Endothelial cell (in vitro differentiated cells): ENCODE measurements around the gene SH3BGR. TPM values are rescaled to one million over a fixed set of nuclear protein-coding genes. Genes with fewer than 3 reads are reported as not detected.

Source experiments
- DNase-seq: peaks from one replicate; pipeline ENCODE4 v3.0.0; 2021; ENCODE audit warnings: low spot score
- H3K27ac Mint-ChIP-seq: one replicate; pipeline ENCODE4 v1.8.0; 2021; ENCODE audit warnings: mixed read lengths, inconsistent platforms; ENCODE audit not compliant: unreplicated experiment
- H3K27me3 Mint-ChIP-seq: one replicate; pipeline ENCODE4 v1.8.0; 2021; ENCODE audit warnings: mild to moderate bottlenecking, moderate library complexity, mixed read lengths, inconsistent platforms; ENCODE audit not compliant: unreplicated experiment
- H3K36me3 Mint-ChIP-seq: one replicate; pipeline ENCODE4 v1.8.0; 2021; ENCODE audit warnings: mild to moderate bottlenecking, low read depth, mixed read lengths, inconsistent platforms; ENCODE audit not compliant: unreplicated experiment
- H3K4me1 Mint-ChIP-seq: one replicate; pipeline ENCODE4 v1.8.0; 2021; ENCODE audit warnings: mild to moderate bottlenecking, mixed read lengths, inconsistent platforms; ENCODE audit not compliant: unreplicated experiment
- H3K4me3 Mint-ChIP-seq: one replicate; pipeline ENCODE4 v1.8.0; 2021; ENCODE audit warnings: mild to moderate bottlenecking, mixed read lengths, inconsistent platforms; ENCODE audit not compliant: unreplicated experiment
- H3K9me3 Mint-ChIP-seq: one replicate; pipeline ENCODE4 v1.8.0; 2021; ENCODE audit warnings: mixed read lengths, inconsistent platforms; ENCODE audit not compliant: unreplicated experiment
- total RNA-seq: library from RNA; stranded (reverse); fragmentation: NEBNext Ultra II Directional; extraction: Animal tissue kit (Norgen Biotek cat#: 25700); gene quantifications from one replicate; pipeline ENCODE4 v1.2.1, GENCODE V29; 2021; ENCODE audit not compliant: unreplicated experiment
- TF ChIP-seq, protein P1 (sequence below): fragments of 200-600 bp; sonication (generic); IDR thresholded peaks from one replicate; pipeline ENCODE4 v1.5.0; 2021; ENCODE audit warnings: antibody characterized with exemption; ENCODE audit not compliant: unreplicated experiment

The SH3BGR gene
- total RNA-seq, 1 donor from 2014 or later = 3.4 TPM

DNA sequence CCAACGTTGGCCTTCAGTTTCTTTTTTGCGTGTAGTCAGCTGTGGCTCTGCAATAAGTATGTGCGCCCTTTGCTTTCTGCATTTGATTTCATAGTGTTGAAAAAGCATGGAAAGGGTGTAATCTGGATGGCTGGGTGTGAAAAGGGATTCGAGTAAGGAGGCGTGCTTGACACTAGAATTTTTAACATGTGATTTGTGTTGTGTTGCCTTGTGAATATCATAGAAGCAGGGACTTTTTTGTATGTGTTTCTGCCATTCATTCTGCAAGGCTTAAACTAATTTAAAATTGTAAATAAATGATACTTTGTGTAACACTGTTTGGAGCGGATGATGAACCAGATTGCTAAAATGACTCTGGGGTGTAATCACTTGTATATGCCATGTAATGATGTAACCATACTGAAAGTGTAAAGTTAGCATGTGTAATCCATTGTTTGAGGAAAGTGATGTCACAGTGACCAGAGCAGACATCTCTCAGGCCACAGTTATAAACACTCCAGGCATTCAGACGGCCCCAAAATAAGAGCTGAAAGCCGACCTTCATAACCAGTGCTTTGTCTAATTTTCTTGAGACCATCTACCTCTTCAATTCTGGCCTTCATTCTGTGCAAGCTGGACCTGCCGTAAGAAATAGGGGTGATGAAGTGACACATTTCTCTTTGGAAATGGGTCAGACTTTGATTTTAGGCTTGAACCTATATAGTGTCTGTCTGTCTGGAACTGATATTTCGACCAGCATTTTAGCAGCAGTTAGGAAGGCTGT lies 618 bp downstream of the SH3BGR start:
- H3K36me3 Mint-ChIP-seq = no peaks in the 10 kb centered on the region
- TF ChIP-seq, protein P1, sequence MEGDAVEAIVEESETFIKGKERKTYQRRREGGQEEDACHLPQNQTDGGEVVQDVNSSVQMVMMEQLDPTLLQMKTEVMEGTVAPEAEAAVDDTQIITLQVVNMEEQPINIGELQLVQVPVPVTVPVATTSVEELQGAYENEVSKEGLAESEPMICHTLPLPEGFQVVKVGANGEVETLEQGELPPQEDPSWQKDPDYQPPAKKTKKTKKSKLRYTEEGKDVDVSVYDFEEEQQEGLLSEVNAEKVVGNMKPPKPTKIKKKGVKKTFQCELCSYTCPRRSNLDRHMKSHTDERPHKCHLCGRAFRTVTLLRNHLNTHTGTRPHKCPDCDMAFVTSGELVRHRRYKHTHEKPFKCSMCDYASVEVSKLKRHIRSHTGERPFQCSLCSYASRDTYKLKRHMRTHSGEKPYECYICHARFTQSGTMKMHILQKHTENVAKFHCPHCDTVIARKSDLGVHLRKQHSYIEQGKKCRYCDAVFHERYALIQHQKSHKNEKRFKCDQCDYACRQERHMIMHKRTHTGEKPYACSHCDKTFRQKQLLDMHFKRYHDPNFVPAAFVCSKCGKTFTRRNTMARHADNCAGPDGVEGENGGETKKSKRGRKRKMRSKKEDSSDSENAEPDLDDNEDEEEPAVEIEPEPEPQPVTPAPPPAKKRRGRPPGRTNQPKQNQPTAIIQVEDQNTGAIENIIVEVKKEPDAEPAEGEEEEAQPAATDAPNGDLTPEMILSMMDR = no peak
- peaks cover 3% of the 10 kb centered on the region for H3K4me1 Mint-ChIP-seq
- H3K9me3 Mint-ChIP-seq = no peaks in the 10 kb centered on the region
- DNase-seq = no peak
- no peak overlapping the region for H3K27ac Mint-ChIP-seq
- H3K27me3 Mint-ChIP-seq = peaks cover 2% of the 10 kb centered on the region
- peak overlapping the region; percentile 33 for H3K4me3 Mint-ChIP-seq

GRCh38 chr21:39452970-39453342 lies 1.2 kb downstream of the SH3BGR start:
- Mint-ChIP-seq H3K36me3 (no peaks in the 10 kb centered on the region), H3K9me3 (no peaks in the 10 kb centered on the region), H3K27ac (no peak overlapping the region), H3K4me1 (peaks cover 3% of the 10 kb centered on the region), H3K4me3 (no peak overlapping the region), H3K27me3 (peaks cover 2% of the 10 kb centered on the region)
- DNase-seq = no peak
- TF ChIP-seq, protein P1 = no peak

DNA sequence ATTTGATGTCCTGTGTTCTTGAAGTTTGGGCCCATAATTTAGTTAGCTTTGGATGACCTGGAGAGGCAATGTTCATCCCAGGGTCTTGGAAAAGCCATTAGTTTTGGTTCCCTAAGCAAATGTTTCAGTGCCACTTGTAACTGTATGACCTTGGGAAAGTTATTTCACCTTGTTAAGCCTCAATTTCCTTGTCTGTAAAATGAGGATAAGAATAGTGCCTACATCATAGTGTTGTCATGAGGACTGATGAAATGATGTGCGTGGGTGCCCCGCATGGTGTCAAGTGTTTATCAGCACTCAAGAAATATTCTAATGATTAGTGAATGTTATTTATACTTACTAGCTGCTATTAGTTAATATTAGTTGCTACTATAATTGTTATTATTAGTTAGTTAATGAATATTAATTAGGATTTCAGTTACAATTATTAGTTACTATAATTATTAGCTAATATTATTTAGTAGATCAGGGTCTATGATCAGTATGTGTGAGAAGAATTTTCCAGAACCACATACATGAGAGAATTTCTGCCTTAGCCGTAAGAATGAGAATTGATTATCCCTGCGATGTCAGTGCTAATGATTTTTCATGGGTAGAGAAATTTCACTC lies 1.9 kb downstream of the SH3BGR start:
- Mint-ChIP-seq H3K4me3 (no peak overlapping the region), H3K36me3 (no peaks in the 10 kb centered on the region), H3K27ac (no peak overlapping the region), H3K27me3 (peaks cover 2% of the 10 kb centered on the region), H3K4me1 (peaks cover 3% of the 10 kb centered on the region), H3K9me3 (no peaks in the 10 kb centered on the region)
- no peak for DNase-seq
- TF ChIP-seq, protein P1 = no peak

- peaks cover 3% of the 10 kb centered on the region for H3K4me1 Mint-ChIP-seq
- no peaks in the 10 kb centered on the region for H3K9me3 Mint-ChIP-seq
- DNase-seq = no peak
- no peak overlapping the region for H3K27ac Mint-ChIP-seq
- peaks cover 2% of the 10 kb centered on the region for H3K27me3 Mint-ChIP-seq
- TF ChIP-seq, protein P1 = no peak
- no peak overlapping the region for H3K4me3 Mint-ChIP-seq
- no peaks in the 10 kb centered on the region for H3K36me3 Mint-ChIP-seq
Observed at GRCh38 chr21:39454949-39455668, 3.3 kb downstream of the SH3BGR start.

DNA sequence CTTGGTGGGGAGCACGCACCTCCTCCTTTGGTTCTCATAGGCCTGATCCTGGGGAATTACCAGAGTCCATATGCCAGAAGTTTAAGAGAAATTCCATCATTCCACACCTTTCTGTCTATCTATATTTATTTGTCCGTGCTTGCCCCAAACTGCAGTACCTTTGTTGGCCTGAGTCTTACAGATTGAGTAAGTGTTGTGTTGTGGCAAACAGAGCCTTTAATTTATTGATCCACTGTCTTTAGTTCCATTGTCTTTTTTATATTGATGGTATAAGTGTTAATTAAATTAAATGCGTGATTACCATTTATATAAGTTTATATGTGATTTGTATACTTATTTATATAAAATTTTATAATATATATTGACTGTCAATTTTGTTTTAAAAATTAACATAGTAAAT lies 4.9 kb downstream of the SH3BGR start:
- Mint-ChIP-seq H3K9me3 (no peaks in the 10 kb centered on the region), H3K27me3 (peaks cover 2% of the 10 kb centered on the region), H3K27ac (no peak overlapping the region), H3K4me1 (peaks cover 3% of the 10 kb centered on the region), H3K36me3 (no peaks in the 10 kb centered on the region), H3K4me3 (no peak overlapping the region)
- TF ChIP-seq, protein P1 = peak; percentile 38
- DNase-seq = no peak
